GM21619 (cell line): ENCODE results near the gene MAEA.

Experiments used
- ATAC-seq: cut with Tn5 transposase; IDR thresholded peaks from one replicate; pipeline ENCODE4 v1.9.1; 2021; ENCODE audit not compliant: unreplicated experiment

Gene MAEA

GRCh38 chr4:1376841-1377605 is 87.3 kb downstream of the MAEA start:
- ATAC-seq: no peak

GRCh38 chr4:1377606-1378261 is 88.0 kb downstream of the MAEA start:
- ATAC-seq: no peak

GRCh38 chr4:1378559-1379231 is 89.0 kb downstream of the MAEA start:
- ATAC-seq: no peak

GRCh38 chr4:1379351-1379781 is 89.7 kb downstream of the MAEA start:
- ATAC-seq: no peak

- ATAC-seq: no peak
Measured at GRCh38 chr4:1379801-1380331, 90.2 kb downstream of the MAEA start.

- no peak for ATAC-seq
Measured at GRCh38 chr4:1380368-1381151, 90.9 kb downstream of the MAEA start.

GRCh38 chr4:1381181-1381621 is 91.5 kb downstream of the MAEA start:
- no peak for ATAC-seq

GRCh38 chr4:1381944-1382541 is 92.4 kb downstream of the MAEA start:
- no peak for ATAC-seq

GRCh38 chr4:1382776-1383727 is 93.4 kb downstream of the MAEA start:
- ATAC-seq: no peak

- ATAC-seq: no peak
Measured at GRCh38 chr4:1383728-1384591, 94.3 kb downstream of the MAEA start.

GRCh38 chr4:1384675-1385372 is 95.1 kb downstream of the MAEA start:
- ATAC-seq: no peak

- no peak for ATAC-seq
Measured at GRCh38 chr4:1385373-1386340, 96.0 kb downstream of the MAEA start.
